Endothelial cell (in vitro differentiated cells): ENCODE data around the gene MAGI1. TPM values are rescaled to one million over a fixed set of nuclear protein-coding genes. Genes with fewer than 3 reads are reported as not detected.
"Not testable (repeated sequence)": the region's sequence is repeated elsewhere in the genome, so short reads cannot be mapped to it uniquely, and the experiment has no call there.

ENCODE experiments used
- DNase-seq: peaks from one replicate; pipeline ENCODE4 v3.0.0; 2021; ENCODE audit warnings: low spot score
- H3K27ac Mint-ChIP-seq: one replicate; pipeline ENCODE4 v1.8.0; 2021; ENCODE audit warnings: mixed read lengths, inconsistent platforms; ENCODE audit not compliant: unreplicated experiment
- H3K27me3 Mint-ChIP-seq: one replicate; pipeline ENCODE4 v1.8.0; 2021; ENCODE audit warnings: mild to moderate bottlenecking, moderate library complexity, mixed read lengths, inconsistent platforms; ENCODE audit not compliant: unreplicated experiment
- H3K36me3 Mint-ChIP-seq: one replicate; pipeline ENCODE4 v1.8.0; 2021; ENCODE audit warnings: mild to moderate bottlenecking, low read depth, mixed read lengths, inconsistent platforms; ENCODE audit not compliant: unreplicated experiment
- H3K4me1 Mint-ChIP-seq: one replicate; pipeline ENCODE4 v1.8.0; 2021; ENCODE audit warnings: mild to moderate bottlenecking, mixed read lengths, inconsistent platforms; ENCODE audit not compliant: unreplicated experiment
- H3K4me3 Mint-ChIP-seq: one replicate; pipeline ENCODE4 v1.8.0; 2021; ENCODE audit warnings: mild to moderate bottlenecking, mixed read lengths, inconsistent platforms; ENCODE audit not compliant: unreplicated experiment
- H3K9me3 Mint-ChIP-seq: one replicate; pipeline ENCODE4 v1.8.0; 2021; ENCODE audit warnings: mixed read lengths, inconsistent platforms; ENCODE audit not compliant: unreplicated experiment
- total RNA-seq: library from RNA; stranded (reverse); fragmentation: NEBNext Ultra II Directional; extraction: Animal tissue kit (Norgen Biotek cat#: 25700); gene quantifications from one replicate; pipeline ENCODE4 v1.2.1, GENCODE V29; 2021; ENCODE audit not compliant: unreplicated experiment
- TF ChIP-seq, protein P1 (sequence below): fragments of 200-600 bp; sonication (generic); IDR thresholded peaks from one replicate; pipeline ENCODE4 v1.5.0; 2021; ENCODE audit warnings: antibody characterized with exemption; ENCODE audit not compliant: unreplicated experiment

Gene MAGI1
- total RNA-seq, 1 donor from 2014 or later, result 33.8 TPM

DNA sequence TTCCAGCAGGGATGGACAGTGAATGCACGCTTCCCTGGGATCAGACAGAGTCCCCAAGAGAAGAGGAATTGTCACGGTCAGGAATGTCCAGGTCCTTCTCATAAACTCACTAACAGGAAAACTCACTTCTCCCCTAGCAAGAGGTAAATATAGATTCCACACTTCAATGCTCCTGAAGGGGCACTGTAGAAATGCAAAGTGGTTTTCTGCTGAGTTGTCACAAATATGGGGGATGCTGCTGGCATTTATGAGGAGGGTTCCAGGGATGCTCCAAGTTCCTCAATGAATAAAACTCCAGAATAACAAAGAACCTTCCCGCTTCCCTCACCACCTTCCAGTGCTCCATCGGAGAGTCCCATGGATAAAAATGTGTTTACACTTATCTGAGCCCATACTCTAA lies 423.4 kb downstream of the MAGI1 start:
- TF ChIP-seq, protein P1, sequence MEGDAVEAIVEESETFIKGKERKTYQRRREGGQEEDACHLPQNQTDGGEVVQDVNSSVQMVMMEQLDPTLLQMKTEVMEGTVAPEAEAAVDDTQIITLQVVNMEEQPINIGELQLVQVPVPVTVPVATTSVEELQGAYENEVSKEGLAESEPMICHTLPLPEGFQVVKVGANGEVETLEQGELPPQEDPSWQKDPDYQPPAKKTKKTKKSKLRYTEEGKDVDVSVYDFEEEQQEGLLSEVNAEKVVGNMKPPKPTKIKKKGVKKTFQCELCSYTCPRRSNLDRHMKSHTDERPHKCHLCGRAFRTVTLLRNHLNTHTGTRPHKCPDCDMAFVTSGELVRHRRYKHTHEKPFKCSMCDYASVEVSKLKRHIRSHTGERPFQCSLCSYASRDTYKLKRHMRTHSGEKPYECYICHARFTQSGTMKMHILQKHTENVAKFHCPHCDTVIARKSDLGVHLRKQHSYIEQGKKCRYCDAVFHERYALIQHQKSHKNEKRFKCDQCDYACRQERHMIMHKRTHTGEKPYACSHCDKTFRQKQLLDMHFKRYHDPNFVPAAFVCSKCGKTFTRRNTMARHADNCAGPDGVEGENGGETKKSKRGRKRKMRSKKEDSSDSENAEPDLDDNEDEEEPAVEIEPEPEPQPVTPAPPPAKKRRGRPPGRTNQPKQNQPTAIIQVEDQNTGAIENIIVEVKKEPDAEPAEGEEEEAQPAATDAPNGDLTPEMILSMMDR, result no peak
- Mint-ChIP-seq H3K4me3 (no peak overlapping the region), H3K36me3 (no peaks in the 10 kb centered on the region), H3K27me3 (no peaks in the 10 kb centered on the region), H3K27ac (no peak overlapping the region), H3K9me3 (no peaks in the 10 kb centered on the region), H3K4me1 (peaks cover 15% of the 10 kb centered on the region)
- no peak for DNase-seq

DNA sequence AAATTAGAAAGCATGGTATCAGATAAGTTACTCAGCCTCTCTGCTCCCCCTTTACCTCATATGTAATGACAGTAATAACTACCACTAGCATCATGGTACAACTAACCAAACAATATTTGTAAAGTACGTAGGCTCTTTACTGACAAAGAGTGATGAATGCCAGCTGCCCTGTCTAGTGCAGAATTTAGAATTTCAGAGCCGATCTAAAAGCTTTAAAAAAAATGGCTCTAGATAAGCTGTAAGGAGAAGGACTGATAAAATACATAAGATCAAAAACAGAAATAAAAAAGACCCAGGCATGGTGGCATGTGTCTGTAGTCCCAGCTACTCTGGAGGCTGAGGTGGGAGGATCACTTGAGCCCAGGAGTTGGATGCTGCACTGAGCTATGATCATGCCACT lies 424.1 kb downstream of the MAGI1 start:
- no peaks in the 10 kb centered on the region for H3K36me3 Mint-ChIP-seq
- TF ChIP-seq, protein P1, result no peak
- H3K27ac Mint-ChIP-seq, result no peak overlapping the region
- no peaks in the 10 kb centered on the region for H3K9me3 Mint-ChIP-seq
- no peaks in the 10 kb centered on the region for H3K27me3 Mint-ChIP-seq
- DNase-seq, result no peak
- H3K4me1 Mint-ChIP-seq, result peaks cover 15% of the 10 kb centered on the region
- H3K4me3 Mint-ChIP-seq, result no peak overlapping the region

DNA sequence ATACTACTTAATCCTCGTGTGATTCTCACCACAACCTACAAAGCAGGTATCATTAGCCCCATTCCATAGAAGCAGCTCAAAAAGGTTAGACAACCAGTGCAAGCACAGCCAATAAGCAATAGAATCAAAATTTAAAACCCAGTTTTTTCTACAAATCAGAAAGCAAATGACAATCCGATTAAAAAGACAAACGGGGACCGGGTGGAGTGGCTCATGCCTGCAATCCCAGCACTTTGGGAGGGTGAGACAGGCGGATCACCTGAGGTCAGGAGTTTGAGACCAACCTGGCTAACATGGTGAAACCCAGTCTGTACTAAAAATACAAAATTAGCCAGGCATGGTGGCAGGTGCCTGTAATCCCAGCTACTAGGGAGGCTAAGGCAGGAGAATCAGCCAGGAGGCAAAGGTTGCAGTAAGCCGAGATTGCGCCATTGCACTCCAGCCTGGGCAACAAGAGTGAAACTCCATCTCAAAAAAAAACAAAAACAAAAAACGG lies 430.7 kb downstream of the MAGI1 start:
- H3K4me3 Mint-ChIP-seq, H3K36me3 Mint-ChIP-seq, H3K27me3 Mint-ChIP-seq, H3K4me1 Mint-ChIP-seq, H3K9me3 Mint-ChIP-seq, DNase-seq, H3K27ac Mint-ChIP-seq: not testable (repeated sequence)

DNA sequence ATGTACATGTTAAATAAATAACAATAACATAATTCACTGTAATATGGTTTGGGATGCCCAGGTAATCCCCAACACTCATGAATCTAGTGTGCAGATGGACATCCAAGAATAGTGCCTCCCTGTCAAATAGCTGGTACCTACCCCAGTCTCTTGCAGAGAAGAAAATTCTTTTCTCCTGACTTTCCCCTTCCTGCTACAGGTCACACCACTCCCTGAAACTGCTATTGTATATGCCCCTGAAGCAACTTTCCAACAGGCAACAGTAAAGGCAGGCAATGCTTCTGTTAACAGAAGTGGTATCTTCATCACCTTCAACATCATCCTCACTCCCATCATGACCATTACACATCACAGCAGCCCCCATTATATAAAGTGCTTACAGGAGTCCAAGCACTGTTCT lies 431.6 kb downstream of the MAGI1 start:
- Mint-ChIP-seq H3K27ac (no peak overlapping the region), H3K4me1 (peaks cover 9% of the 10 kb centered on the region), H3K36me3 (no peaks in the 10 kb centered on the region), H3K4me3 (no peak overlapping the region), H3K9me3 (no peaks in the 10 kb centered on the region), H3K27me3 (no peaks in the 10 kb centered on the region)
- TF ChIP-seq, protein P1, result no peak
- DNase-seq, result no peak

DNA sequence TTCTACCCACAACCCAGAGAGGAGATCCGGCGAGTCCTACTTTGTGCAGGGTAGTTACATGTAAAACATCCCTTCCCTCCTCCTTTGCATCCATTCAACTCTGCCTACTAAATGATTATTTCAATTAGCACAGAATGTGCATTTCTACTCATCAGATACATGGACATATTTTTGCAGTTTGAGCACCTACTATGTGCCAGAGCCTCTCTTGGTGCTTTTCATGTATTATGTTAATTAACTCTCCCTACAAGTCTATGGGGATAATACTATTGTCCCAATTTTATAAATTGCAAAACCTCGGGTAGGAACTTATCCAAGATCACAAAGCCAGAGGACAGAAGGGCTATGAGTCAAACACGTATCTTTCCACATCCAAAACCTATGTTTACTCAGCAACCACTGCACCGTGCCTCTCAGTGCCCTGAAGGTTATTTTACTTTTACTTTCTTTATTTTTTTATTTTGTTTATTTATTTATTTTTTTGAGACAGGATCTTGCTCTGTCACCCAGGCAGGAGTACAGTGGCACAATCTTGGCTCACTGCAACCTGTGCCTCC lies 432.8 kb downstream of the MAGI1 start:
- H3K27me3 Mint-ChIP-seq, result no peaks in the 10 kb centered on the region
- H3K9me3 Mint-ChIP-seq, result no peaks in the 10 kb centered on the region
- H3K36me3 Mint-ChIP-seq, result no peaks in the 10 kb centered on the region
- no peak overlapping the region for H3K4me3 Mint-ChIP-seq
- no peak overlapping the region for H3K27ac Mint-ChIP-seq
- peaks cover 9% of the 10 kb centered on the region for H3K4me1 Mint-ChIP-seq
- TF ChIP-seq, protein P1, result no peak
- no peak for DNase-seq
